ENCODE measurements around the gene IQCM. TPM values are rescaled to one million over a fixed set of nuclear protein-coding genes. Genes with fewer than 3 reads are reported as not detected.

IQCM gene
- total and polyA plus RNA-seq, 5 donors from 2014 or later: not detected

GRCh38 chr4:149441338-149441737, 374.3 kb downstream of the IQCM start:
- Mint-ChIP-seq H3K27ac (no peak overlapping the region), H3K27me3 (no peaks in the 10 kb centered on the region), H3K4me1 (no peaks in the 10 kb centered on the region), H3K4me3 (no peak overlapping the region), H3K9me3 (peaks cover 0 to 1% (median 0%) of the 10 kb centered on the region in 7 donors), H3K36me3 (no peaks in the 10 kb centered on the region)
- no peaks in the 10 kb centered on the region for H3K4me1 ChIP-seq (ENCODE audit: control insufficient read depth, insufficient read depth, low read length, poor library complexity, severe bottlenecking)
- ATAC-seq (ENCODE audit: low read depth in 2 of 2) (no peak), DNase-seq (no peak)
- H3K4me3 ChIP-seq (ENCODE audit: low read depth, low read length): no peak overlapping the region
- H3K27me3 ChIP-seq (ENCODE audit: control insufficient read depth, insufficient read depth, low read length): no peaks in the 10 kb centered on the region
- no peak overlapping the region for H3K27ac ChIP-seq (ENCODE audit: insufficient read depth, low read length, poor library complexity, severe bottlenecking)
- no peaks in the 10 kb centered on the region for H3K9me3 ChIP-seq (ENCODE audit: control insufficient read depth in 2 of 2, low read length in 2 of 2)
- H3K36me3 ChIP-seq (ENCODE audit: control insufficient read depth, insufficient read depth, low read length): no peaks in the 10 kb centered on the region

- DNase-seq: no peak
- Mint-ChIP-seq H3K9me3 (peaks cover 0 to 5% (median 0%) of the 10 kb centered on the region in 7 donors), H3K4me3 (no peak overlapping the region), H3K27ac (no peak overlapping the region), H3K4me1 (no peaks in the 10 kb centered on the region), H3K36me3 (no peaks in the 10 kb centered on the region), H3K27me3 (no peaks in the 10 kb centered on the region)
- Histone ChIP-seq H3K9me3 (ENCODE audit: control insufficient read depth in 2 of 2, low read length in 2 of 2) (no peaks in the 10 kb centered on the region), H3K27ac (ENCODE audit: insufficient read depth, low read length, poor library complexity, severe bottlenecking) (no peak overlapping the region), H3K4me1 (ENCODE audit: control insufficient read depth, insufficient read depth, low read length, poor library complexity, severe bottlenecking) (no peaks in the 10 kb centered on the region), H3K4me3 (ENCODE audit: low read depth, low read length) (no peak overlapping the region), H3K27me3 (ENCODE audit: control insufficient read depth, insufficient read depth, low read length) (no peaks in the 10 kb centered on the region), H3K36me3 (ENCODE audit: control insufficient read depth, insufficient read depth, low read length) (no peaks in the 10 kb centered on the region)
- no peak for ATAC-seq (ENCODE audit: low read depth in 2 of 2)
Observed at GRCh38 chr4:149426461-149426860, 389.2 kb downstream of the IQCM start.

GRCh38 chr4:149409555-149409962, 406.1 kb downstream of the IQCM start:
- ATAC-seq (ENCODE audit: low read depth in 2 of 2): no peak
- Histone ChIP-seq H3K9me3 (ENCODE audit: control insufficient read depth in 2 of 2, low read length in 2 of 2) (peaks cover 0 to 1% of the 10 kb centered on the region in 2 experiments), H3K36me3 (ENCODE audit: control insufficient read depth, insufficient read depth, low read length) (no peaks in the 10 kb centered on the region), H3K27me3 (ENCODE audit: control insufficient read depth, insufficient read depth, low read length) (no peaks in the 10 kb centered on the region), H3K4me3 (ENCODE audit: low read depth, low read length) (no peak overlapping the region), H3K27ac (ENCODE audit: insufficient read depth, low read length, poor library complexity, severe bottlenecking) (no peak overlapping the region), H3K4me1 (ENCODE audit: control insufficient read depth, insufficient read depth, low read length, poor library complexity, severe bottlenecking) (no peaks in the 10 kb centered on the region)
- no peaks in the 10 kb centered on the region for H3K36me3 Mint-ChIP-seq
- no peak for DNase-seq
- H3K27me3 Mint-ChIP-seq: no peaks in the 10 kb centered on the region
- H3K4me1 Mint-ChIP-seq: no peaks in the 10 kb centered on the region
- peaks cover 2 to 10% (median 6%) of the 10 kb centered on the region in 7 donors for H3K9me3 Mint-ChIP-seq
- no peak overlapping the region for H3K4me3 Mint-ChIP-seq
- H3K27ac Mint-ChIP-seq: no peak overlapping the region

- Mint-ChIP-seq H3K36me3 (no peaks in the 10 kb centered on the region), H3K4me1 (no peaks in the 10 kb centered on the region), H3K27ac (no peak overlapping the region), H3K9me3 (peaks cover 2 to 10% (median 6%) of the 10 kb centered on the region in 7 donors), H3K4me3 (no peak overlapping the region), H3K27me3 (no peaks in the 10 kb centered on the region)
- Histone ChIP-seq H3K36me3 (ENCODE audit: control insufficient read depth, insufficient read depth, low read length) (no peaks in the 10 kb centered on the region), H3K4me3 (ENCODE audit: low read depth, low read length) (no peak overlapping the region), H3K9me3 (ENCODE audit: control insufficient read depth in 2 of 2, low read length in 2 of 2) (peaks cover 0 to 1% of the 10 kb centered on the region in 2 experiments), H3K27ac (ENCODE audit: insufficient read depth, low read length, poor library complexity, severe bottlenecking) (no peak overlapping the region), H3K27me3 (ENCODE audit: control insufficient read depth, insufficient read depth, low read length) (no peaks in the 10 kb centered on the region), H3K4me1 (ENCODE audit: control insufficient read depth, insufficient read depth, low read length, poor library complexity, severe bottlenecking) (no peaks in the 10 kb centered on the region)
- ATAC-seq (ENCODE audit: low read depth in 2 of 2) (no peak), DNase-seq (no peak)
Observed at GRCh38 chr4:149409146-149409545, 406.5 kb downstream of the IQCM start.

GRCh38 chr4:149404143-149404542, 411.5 kb downstream of the IQCM start:
- Histone ChIP-seq H3K4me1 (ENCODE audit: control insufficient read depth, insufficient read depth, low read length, poor library complexity, severe bottlenecking) (no peaks in the 10 kb centered on the region), H3K9me3 (ENCODE audit: control insufficient read depth in 2 of 2, low read length in 2 of 2) (no peaks in the 10 kb centered on the region), H3K4me3 (ENCODE audit: low read depth, low read length) (no peak overlapping the region), H3K36me3 (ENCODE audit: control insufficient read depth, insufficient read depth, low read length) (no peaks in the 10 kb centered on the region), H3K27ac (ENCODE audit: insufficient read depth, low read length, poor library complexity, severe bottlenecking) (no peak overlapping the region), H3K27me3 (ENCODE audit: control insufficient read depth, insufficient read depth, low read length) (no peaks in the 10 kb centered on the region)
- DNase-seq: no peak
- no peaks in the 10 kb centered on the region for H3K27me3 Mint-ChIP-seq
- H3K4me1 Mint-ChIP-seq: no peaks in the 10 kb centered on the region
- H3K9me3 Mint-ChIP-seq: peaks cover 3 to 6% (median 4%) of the 10 kb centered on the region in 7 donors
- H3K4me3 Mint-ChIP-seq: no peak overlapping the region
- no peak overlapping the region for H3K27ac Mint-ChIP-seq
- no peaks in the 10 kb centered on the region for H3K36me3 Mint-ChIP-seq
- ATAC-seq (ENCODE audit: low read depth in 2 of 2): no peak

GRCh38 chr4:149403081-149403480, 412.6 kb downstream of the IQCM start:
- no peaks in the 10 kb centered on the region for H3K27me3 ChIP-seq (ENCODE audit: control insufficient read depth, insufficient read depth, low read length)
- no peaks in the 10 kb centered on the region for H3K36me3 ChIP-seq (ENCODE audit: control insufficient read depth, insufficient read depth, low read length)
- Mint-ChIP-seq H3K4me1 (no peaks in the 10 kb centered on the region), H3K27me3 (no peaks in the 10 kb centered on the region), H3K9me3 (peaks cover 3 to 7% (median 4%) of the 10 kb centered on the region in 7 donors), H3K4me3 (no peak overlapping the region), H3K36me3 (no peaks in the 10 kb centered on the region), H3K27ac (no peak overlapping the region)
- ATAC-seq (ENCODE audit: low read depth in 2 of 2) (no peak), DNase-seq (no peak)
- H3K9me3 ChIP-seq (ENCODE audit: control insufficient read depth in 2 of 2, low read length in 2 of 2): no peaks in the 10 kb centered on the region
- no peak overlapping the region for H3K4me3 ChIP-seq (ENCODE audit: low read depth, low read length)
- H3K27ac ChIP-seq (ENCODE audit: insufficient read depth, low read length, poor library complexity, severe bottlenecking): no peak overlapping the region
- H3K4me1 ChIP-seq (ENCODE audit: control insufficient read depth, insufficient read depth, low read length, poor library complexity, severe bottlenecking): no peaks in the 10 kb centered on the region

- no peak for ATAC-seq (ENCODE audit: low read depth in 2 of 2)
- Histone ChIP-seq H3K27ac (ENCODE audit: insufficient read depth, low read length, poor library complexity, severe bottlenecking) (no peak overlapping the region), H3K27me3 (ENCODE audit: control insufficient read depth, insufficient read depth, low read length) (no peaks in the 10 kb centered on the region), H3K4me1 (ENCODE audit: control insufficient read depth, insufficient read depth, low read length, poor library complexity, severe bottlenecking) (no peaks in the 10 kb centered on the region), H3K9me3 (ENCODE audit: control insufficient read depth in 2 of 2, low read length in 2 of 2) (no peaks in the 10 kb centered on the region), H3K36me3 (ENCODE audit: control insufficient read depth, insufficient read depth, low read length) (no peaks in the 10 kb centered on the region), H3K4me3 (ENCODE audit: low read depth, low read length) (no peak overlapping the region)
- H3K4me3 Mint-ChIP-seq: no peak overlapping the region
- H3K36me3 Mint-ChIP-seq: no peaks in the 10 kb centered on the region
- peaks cover 0 to 7% (median 3%) of the 10 kb centered on the region in 7 donors for H3K9me3 Mint-ChIP-seq
- DNase-seq: no peak
- no peaks in the 10 kb centered on the region for H3K4me1 Mint-ChIP-seq
- no peaks in the 10 kb centered on the region for H3K27me3 Mint-ChIP-seq
- peak overlapping the region in 1 of 3 donors; percentile 52 for H3K27ac Mint-ChIP-seq
Observed at GRCh38 chr4:149398993-149399392, 416.6 kb downstream of the IQCM start.

- Mint-ChIP-seq H3K27me3 (no peaks in the 10 kb centered on the region), H3K4me1 (no peaks in the 10 kb centered on the region), H3K27ac (no peak overlapping the region), H3K4me3 (no peak overlapping the region), H3K9me3 (no peaks in the 10 kb centered on the region), H3K36me3 (no peaks in the 10 kb centered on the region)
- Histone ChIP-seq H3K27me3 (ENCODE audit: control insufficient read depth, insufficient read depth, low read length) (no peaks in the 10 kb centered on the region), H3K27ac (ENCODE audit: insufficient read depth, low read length, poor library complexity, severe bottlenecking) (no peak overlapping the region), H3K36me3 (ENCODE audit: control insufficient read depth, insufficient read depth, low read length) (no peaks in the 10 kb centered on the region), H3K4me3 (ENCODE audit: low read depth, low read length) (no peak overlapping the region), H3K9me3 (ENCODE audit: control insufficient read depth in 2 of 2, low read length in 2 of 2) (no peaks in the 10 kb centered on the region), H3K4me1 (ENCODE audit: control insufficient read depth, insufficient read depth, low read length, poor library complexity, severe bottlenecking) (no peaks in the 10 kb centered on the region)
- DNase-seq (peak in 1 of 3 donors; percentile 4), ATAC-seq (ENCODE audit: low read depth in 2 of 2) (no peak)
Observed at GRCh38 chr4:149370785-149371420, 444.7 kb downstream of the IQCM start.
